GM21515 (cell line): ENCODE data around the gene DEF6.
"Not testable (repeated sequence)": the region's sequence is repeated elsewhere in the genome, so short reads cannot be mapped to it uniquely, and the experiment has no call there.

ENCODE experiments used
- ATAC-seq: cut with Tn5 transposase; IDR thresholded peaks from one replicate; pipeline ENCODE4 v1.9.1; 2021; ENCODE audit not compliant: unreplicated experiment

The DEF6 gene

DNA sequence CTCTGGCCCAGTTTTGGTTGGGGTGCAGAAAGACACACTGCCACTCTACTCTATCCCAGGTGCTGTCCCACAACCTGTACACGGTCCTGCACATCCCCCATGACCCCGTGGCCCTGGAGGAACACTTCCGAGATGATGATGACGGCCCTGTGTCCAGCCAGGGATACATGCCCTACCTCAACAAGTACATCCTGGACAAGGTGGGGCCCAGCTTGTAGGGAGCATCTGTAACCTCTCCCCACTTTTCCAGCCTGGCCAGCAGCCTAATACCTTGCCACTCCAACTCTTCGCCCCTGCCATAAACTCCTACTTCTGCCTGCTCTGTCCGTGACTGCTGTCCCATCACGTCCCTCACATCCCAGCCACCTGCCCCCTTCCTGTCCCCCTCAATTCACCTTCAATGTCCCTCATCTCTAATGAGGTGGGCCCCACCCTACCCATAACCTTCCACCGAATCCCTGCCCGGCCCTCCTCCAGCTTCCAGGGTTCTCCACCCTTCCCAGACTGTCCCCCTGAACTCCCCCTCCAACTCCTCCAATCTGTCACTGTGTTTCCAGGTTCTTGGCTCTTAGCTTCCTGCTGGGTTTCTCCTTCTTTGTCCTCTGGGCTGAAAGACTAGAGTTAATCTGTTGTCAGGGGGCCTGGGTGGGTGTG is 12.1 kb downstream of the DEF6 start:
- ATAC-seq = no peak

DNA sequence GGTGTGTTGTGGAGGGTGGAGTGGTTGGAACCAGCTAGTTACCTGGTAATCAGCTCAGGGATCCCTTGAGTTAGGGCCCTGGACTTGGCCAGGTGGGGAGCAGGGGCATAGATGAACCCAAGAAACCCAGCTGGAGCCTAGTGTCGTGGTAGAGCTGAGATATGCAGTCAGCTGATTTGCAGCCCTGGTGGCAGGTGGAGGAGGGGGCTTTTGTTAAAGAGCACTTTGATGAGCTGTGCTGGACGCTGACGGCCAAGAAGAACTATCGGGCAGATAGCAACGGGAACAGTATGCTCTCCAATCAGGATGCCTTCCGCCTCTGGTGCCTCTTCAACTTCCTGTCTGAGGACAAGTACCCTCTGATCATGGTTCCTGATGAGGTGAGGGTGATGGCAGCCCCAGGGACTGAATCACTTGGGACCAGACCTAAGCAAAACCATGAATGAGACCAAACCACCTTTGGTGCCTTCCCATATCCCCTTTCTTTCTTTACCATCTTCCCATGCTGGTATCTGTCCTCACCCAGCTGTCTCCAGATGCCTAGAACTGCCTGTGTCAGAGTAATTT is 12.7 kb downstream of the DEF6 start:
- ATAC-seq = no peak

DNA sequence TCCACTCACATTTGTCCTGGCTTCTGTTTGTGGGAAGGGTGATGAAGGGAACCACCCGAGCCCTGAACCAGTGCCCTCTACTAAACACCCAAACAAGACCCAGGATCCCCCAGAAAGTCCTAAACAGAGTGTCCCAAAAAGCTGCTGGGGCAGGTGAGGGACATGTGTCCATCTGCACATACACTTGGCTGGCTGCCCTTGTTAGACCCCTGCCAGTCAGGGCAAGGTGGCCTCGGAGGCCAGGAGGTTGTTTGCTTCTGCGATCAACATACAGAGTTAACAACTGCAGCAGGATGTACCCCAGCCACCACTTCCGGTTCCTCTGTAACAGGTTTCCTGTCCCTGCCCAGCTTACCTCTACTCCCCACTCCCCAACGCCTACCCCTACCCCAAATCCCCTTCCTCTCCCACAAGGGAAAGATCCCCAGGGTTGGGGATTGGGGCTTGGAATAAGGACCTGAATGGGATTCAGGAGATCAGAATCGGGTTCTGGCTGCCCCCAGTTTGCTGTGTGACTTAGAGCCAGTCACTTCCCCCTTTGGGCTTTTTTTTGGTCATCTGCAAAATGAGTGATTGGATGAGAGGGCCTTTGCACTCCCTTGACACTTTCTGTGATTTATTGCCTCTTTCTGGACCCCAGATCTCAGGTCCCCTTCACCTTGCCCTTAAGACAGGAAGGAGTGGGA is 13.9 kb downstream of the DEF6 start:
- ATAC-seq = no peak

DNA sequence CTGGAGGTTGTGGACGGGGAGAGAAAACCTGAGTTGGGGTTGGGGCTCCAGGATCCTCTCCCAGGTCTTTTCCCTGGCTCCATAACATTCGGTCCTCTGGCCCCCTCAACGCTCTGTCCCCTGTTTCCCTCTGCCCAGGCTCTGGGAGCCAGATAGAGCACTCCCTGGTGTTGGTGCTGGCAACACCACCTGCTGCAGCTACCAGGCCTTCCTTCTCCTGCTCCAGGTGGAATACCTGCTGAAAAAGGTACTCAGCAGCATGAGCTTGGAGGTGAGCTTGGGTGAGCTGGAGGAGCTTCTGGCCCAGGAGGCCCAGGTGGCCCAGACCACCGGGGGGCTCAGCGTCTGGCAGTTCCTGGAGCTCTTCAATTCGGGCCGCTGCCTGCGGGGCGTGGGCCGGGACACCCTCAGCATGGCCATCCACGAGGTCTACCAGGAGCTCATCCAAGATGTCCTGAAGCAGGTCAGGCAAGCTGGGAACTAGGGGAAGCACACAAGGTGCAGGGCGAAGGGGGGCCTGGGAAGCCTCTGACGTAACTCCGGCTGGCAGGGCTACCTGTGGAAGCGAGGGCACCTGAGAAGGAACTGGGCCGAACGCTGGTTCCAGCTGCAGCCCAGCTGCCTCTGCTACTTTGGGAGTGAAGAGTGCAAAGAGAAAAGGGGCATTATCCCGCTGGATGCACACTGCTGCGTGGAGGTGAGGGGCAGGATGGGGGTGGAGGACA is 14.6 kb downstream of the DEF6 start:
- ATAC-seq = no peak

DNA sequence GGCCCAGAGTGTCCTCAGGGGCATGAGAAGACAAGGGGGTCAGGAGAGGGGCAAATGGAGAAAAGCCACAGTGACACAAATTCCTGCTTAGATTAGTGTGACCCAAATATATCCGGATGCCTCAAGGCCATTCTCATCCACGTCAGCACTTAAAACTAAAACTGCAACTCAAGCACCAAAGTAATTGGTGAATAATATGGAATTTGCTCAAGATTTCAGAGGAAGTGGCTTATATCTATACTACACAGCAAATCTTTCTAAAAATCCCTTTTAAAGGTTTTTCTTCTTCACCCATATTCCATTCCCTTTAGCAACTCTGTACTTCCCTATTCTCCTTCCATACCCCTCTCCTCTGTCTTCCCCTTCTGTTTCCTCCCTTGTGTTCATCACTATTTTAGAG is 15.2 kb downstream of the DEF6 start:
- ATAC-seq = no peak

DNA sequence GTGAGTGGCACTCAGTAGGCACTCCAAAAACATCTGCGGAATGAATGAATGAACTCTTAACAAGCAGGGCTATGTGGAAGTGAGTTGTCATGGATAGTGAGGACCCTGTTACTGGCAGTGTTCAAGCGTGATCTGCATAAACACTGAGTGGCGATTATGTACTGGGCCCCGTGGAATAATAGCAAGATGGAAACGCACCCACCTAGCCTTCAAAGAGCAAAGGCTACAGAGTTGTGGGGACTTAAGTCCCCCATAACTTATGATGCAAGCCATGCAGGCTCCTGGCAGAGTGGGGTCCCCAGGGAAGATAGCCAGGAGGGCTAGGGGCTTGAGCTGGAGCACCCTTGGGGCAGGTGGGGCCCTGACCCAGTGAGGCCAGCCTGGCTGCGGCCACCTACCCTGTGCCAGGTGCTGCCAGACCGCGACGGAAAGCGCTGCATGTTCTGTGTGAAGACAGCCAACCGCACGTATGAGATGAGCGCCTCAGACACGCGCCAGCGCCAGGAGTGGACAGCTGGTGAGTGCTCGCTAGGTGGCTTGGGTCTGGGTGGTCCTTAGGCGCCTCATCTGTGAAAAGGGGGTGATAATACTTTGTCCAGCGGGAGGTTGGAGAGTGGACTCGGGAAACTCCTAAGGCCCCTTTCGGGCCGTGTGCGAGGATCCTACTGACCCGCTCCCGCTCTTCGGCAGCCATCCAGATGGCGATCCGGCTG is 20.0 kb downstream of the DEF6 start:
- no peak for ATAC-seq

DNA sequence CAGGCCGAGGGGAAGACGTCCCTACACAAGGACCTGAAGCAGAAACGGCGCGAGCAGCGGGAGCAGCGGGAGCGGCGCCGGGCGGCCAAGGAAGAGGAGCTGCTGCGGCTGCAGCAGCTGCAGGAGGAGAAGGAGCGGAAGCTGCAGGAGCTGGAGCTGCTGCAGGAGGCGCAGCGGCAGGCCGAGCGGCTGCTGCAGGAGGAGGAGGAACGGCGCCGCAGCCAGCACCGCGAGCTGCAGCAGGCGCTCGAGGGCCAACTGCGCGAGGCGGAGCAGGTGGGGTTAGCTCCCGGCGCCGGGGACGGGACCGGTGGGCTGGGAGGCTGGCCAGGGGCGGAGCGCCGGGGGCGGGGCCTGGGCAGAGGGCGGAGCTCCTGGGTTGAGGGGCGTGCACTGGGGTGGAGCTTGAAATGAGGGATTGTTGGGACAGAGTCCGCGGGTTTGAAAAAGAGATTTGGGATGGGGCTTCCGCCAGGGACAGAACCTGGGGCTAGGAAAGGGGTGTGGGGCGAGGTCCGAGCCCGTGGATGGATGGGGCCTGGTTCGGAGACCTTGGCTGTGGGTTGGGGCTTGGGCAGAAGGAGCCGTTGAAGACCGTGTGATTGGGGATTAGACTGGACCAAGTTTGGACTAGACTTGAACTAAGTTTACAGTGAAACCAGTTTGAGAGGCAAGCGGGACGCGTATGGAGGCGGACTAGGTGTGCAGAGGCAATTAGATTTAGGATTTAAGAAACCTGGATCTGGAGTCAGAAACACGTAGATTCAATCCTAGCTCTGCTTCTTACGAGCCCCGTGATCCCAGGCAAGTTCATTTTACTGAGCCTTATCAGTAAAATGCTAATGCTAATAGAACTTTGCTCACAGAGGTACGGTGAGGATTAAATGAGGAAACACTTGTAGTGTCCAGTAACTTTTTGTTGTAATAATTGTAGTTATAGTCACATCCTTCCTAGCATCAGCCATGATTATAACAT is 20.9 kb downstream of the DEF6 start:
- no peak for ATAC-seq

DNA sequence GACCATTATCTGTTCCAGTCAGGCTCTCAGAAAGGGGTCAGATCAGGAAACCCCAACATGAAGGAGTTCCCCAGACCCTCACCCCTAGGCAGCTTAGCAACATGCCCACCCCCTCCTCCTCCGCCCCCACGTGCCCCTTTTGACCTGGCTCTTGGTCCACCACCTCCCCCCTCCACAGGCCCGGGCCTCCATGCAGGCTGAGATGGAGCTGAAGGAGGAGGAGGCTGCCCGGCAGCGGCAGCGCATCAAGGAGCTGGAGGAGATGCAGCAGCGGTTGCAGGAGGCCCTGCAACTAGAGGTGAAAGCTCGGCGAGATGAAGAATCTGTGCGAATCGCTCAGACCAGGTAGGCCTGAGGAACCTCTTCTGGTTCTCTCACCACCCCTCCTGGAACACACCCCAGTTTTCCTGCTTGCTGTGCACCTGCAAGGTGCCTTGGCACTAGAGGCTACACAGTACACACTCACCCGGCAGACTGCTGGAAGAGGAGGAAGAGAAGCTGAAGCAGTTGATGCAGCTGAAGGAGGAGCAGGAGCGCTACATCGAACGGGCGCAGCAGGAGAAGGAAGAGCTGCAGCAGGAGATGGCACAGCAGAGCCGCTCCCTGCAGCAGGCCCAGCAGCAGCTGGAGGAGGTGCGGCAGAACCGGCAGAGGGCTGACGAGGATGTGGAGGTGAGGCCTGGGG is 21.9 kb downstream of the DEF6 start:
- ATAC-seq = no peak

DNA sequence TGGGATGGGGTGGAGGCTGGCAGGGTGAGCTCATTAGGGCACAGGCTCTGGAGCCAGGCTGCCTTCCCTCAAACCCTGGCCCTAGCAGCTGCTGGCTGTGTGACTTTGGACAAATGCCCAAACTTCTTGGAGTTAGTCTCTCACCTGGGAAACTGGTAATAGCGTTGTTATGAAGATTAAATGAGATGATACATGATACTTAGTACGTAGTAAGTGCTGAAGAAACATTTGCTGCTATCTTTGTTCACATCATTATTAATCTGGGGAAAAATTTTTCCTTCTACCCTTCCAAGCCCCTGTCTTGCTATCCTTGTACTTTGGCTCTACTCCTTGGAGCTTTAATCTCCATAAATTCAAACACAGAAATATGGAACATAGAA is 22.4 kb downstream of the DEF6 start:
- no peak for ATAC-seq

DNA sequence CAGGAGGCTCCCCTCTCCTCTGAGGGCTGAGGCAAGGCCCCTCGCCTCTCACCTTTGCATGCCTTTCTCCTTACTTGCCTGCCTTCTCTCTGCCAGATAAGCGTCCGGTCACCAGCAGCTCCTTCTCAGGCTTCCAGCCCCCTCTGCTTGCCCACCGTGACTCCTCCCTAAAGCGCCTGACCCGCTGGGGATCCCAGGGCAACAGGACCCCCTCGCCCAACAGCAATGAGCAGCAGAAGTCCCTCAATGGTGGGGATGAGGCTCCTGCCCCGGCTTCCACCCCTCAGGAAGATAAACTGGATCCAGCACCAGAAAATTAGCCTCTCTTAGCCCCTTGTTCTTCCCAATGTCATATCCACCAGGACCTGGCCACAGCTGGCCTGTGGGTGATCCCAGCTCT is 23.5 kb downstream of the DEF6 start:
- no peak for ATAC-seq

DNA sequence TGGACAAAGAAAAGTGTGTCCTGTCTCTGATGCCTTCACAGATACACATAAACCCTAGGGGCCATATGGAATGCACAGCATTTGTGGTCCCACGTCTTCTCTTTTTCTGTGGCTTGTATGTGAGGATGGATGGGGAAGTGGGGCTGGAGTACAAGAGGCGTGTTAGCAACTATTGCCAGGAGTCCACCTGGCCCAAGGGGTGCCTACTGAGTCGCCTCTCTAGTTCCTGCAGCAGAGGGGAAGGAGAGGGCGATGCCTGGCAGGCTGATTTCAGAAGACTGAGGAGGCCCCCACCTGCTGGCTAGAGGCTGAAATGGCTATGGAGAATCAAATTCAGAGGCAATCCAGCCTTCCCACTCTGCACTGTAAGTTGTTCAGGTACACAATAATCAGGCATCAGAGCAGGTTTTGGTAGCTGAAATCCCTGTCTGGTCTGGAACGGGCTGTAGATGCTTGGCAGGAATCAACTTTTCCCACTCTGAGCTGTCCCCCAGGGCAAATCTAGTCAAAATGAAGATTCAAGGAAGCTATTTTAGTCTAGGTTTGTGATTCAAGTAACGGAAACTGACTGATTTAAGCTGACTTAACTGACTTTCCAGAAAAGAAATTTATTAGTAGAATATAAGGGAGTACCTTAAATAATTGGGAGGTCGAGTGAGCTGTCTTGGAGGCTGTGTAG is 29.9 kb downstream of the DEF6 start:
- no peak for ATAC-seq

DNA sequence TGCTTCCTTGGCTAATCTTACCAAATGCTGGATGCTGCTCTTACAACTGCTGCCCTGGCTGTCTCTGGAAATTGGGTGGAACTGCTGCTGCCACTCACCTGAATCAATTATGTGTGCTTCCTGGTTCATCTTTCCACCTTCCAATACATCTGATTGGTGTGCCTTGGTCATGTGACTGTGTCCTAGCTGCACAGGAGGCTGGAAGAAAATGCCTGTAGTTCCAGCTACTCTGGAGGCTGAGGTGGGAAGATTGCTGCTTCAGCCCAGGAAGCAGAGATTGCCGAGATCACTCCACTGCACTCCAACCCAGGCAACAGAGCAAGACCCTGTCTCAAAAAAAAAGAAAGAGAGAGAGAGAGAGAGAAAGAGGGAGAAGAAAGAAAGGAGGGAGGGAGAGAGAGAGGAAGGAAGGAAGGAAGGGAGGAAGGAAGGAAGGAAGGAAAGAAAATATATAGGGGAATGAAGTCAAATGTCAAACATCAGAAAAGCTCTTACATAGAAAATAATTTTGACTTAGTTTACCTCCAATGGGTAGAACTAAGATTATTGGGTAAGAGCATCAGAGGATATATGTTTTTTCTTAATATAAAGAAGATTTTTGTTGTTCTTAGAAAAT is 30.6 kb downstream of the DEF6 start:
- ATAC-seq = no peak

DNA sequence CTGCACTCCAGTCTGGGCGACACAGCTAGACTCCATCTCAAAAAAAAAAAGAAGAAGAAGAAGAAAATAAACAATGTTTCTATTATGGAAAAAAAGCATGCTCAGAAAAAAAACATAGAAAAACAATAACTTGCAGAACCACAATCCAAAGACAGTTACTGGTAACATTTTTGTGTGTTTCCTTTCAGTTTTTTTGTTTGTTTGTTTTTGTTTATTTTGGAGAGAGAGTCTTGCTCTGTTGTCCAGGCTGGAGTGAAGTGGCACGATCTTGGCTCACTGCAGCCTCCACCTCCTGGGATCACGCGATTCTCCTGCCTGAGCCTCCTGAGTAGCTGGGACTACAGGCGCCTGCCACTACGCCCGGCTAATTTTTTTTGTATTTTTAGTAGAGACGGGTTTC is 31.3 kb downstream of the DEF6 start:
- ATAC-seq = not testable (repeated sequence)

DNA sequence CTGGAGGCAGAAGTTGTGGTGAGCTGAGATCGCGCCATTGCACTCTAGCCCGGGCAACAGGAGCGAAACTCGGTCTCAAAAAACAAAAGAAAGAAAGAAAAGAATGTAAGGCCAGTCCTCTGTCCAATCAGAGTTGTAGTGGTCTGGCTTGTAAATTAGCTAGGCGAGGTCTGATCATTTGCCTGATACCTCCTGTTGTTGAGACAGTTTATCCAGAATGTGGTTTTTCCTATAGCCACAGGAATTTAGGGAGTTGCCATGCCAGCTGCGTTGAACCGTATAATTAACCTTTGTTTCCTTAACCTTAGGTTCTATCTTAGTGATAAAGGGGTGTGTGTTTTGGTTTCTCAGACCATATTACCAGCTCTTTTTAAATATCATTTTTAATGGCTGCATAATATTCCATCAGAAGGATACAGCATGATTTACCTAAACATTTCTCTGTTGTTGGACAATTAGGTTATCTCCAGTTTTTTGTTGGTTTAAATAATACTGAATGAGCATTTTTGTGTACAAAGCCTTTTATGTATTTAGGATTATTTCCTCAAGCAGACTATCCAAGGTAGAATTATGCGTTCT is 33.0 kb downstream of the DEF6 start:
- ATAC-seq = no peak

DNA sequence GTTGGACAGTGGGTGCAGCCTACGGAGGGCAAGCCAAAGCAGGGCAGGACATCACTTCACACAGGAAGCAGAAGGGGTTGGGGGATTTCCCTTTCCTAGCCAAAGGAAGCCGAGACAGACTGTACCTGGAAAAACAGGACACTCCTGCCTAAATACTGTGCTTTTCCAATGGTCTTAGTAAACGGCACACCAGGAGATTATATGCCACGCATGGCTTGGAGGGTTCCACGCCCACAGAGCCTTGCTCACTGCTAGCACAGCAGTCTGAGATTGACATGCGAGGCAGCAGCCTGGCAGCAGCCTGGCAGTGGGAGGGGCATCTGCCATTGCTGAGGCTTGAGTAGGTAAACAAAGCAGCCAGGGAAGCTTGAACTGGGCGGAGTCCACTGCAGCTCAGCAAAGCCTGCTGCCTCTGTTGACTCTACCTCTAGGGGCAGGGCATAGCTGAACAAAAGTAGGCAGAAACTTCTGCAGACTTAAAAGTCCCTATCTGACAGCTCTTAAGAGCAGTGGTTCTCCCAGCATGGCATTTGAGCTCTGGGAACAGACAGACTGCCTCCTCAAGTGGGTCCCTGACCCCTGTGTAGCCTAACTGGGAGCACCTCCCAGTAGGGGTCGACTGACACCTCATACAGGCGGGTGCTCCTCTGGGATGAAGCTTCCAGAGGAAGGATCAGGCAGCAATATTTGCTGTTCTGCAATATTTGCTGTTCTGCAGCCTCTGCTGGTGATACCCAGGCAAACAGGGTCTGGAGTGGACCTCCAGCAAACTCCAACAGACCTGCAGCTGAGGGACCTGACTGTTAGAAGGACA is 34.7 kb downstream of the DEF6 start:
- not testable (repeated sequence) for ATAC-seq

DNA sequence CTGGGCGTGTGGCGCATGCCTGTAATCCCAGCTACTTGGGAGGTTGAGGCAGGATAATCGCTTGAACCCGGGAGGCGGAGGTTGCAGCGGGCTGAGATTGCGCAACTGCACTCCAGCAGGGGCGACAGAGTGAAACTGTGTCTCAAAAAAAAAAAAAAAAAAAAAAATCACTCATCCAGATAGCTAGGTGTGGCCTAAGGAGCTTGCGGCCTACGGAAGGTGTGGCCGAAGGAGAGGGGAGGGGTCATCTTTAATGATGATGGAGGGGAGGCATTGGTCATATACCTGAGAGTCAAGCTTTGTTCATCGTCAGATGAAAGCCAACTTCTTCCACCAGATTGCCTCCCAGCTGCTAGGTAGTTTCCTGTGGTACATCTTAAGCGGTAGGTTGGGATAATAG is 43.9 kb downstream of the DEF6 start:
- no peak for ATAC-seq
